Stimulated activated naive CD4-positive, alpha-beta T cell treated with Interleukin-2 at 50 U/mL for 16 hours (primary cell): Measurements from ENCODE around the gene RNF186.
"Not testable (repeated sequence)": the region's sequence is repeated elsewhere in the genome, so short reads cannot be mapped to it uniquely, and the experiment has no call there.

Experiments used
- DNase-seq: peaks from one replicate; lab custom pipeline; 2025; lab: John Stamatoyannopoulos, UW

RNF186 gene

GRCh38 chr1:19793360-19794046 is 21.6 kb downstream of the RNF186 start:
- no peak for DNase-seq

- no peak for DNase-seq
Observed at GRCh38 chr1:19792237-19793002, 22.7 kb downstream of the RNF186 start.

- DNase-seq = not testable (repeated sequence)
Observed at GRCh38 chr1:19790061-19790975, 24.8 kb downstream of the RNF186 start.

GRCh38 chr1:19786988-19787423 is 28.1 kb downstream of the RNF186 start:
- no peak for DNase-seq

GRCh38 chr1:19785660-19786059 is 29.4 kb downstream of the RNF186 start:
- no peak for DNase-seq

- DNase-seq = no peak
Observed at GRCh38 chr1:19780267-19780877, 34.7 kb downstream of the RNF186 start.

GRCh38 chr1:19776933-19777332 is 38.1 kb downstream of the RNF186 start:
- no peak for DNase-seq

GRCh38 chr1:19776287-19776686 is 38.8 kb downstream of the RNF186 start:
- DNase-seq = no peak

- no peak for DNase-seq
Observed at GRCh38 chr1:19775831-19776230, 39.3 kb downstream of the RNF186 start.

GRCh38 chr1:19775317-19775716 is 39.8 kb downstream of the RNF186 start:
- DNase-seq = no peak

GRCh38 chr1:19774180-19774785 is 40.8 kb downstream of the RNF186 start:
- DNase-seq = no peak

GRCh38 chr1:19773485-19773884 is 41.6 kb downstream of the RNF186 start:
- DNase-seq = no peak

GRCh38 chr1:19772053-19772452 is 43.0 kb downstream of the RNF186 start:
- no peak for DNase-seq

- DNase-seq = no peak
Observed at GRCh38 chr1:19771350-19771749, 43.7 kb downstream of the RNF186 start.

GRCh38 chr1:19770436-19771190 is 44.5 kb downstream of the RNF186 start:
- DNase-seq = no peak

- DNase-seq = no peak
Observed at GRCh38 chr1:19769211-19769932, 45.7 kb downstream of the RNF186 start.

GRCh38 chr1:19768353-19769210 is 46.5 kb downstream of the RNF186 start:
- no peak for DNase-seq

GRCh38 chr1:19765623-19766022 is 49.5 kb downstream of the RNF186 start:
- DNase-seq = peak; percentile 35

GRCh38 chr1:19764848-19765247 is 50.2 kb downstream of the RNF186 start:
- no peak for DNase-seq
